CD1c-positive myeloid dendritic cell (primary cell): ENCODE measurements around the gene ACOT6.
A peak's percentile ranks its signal among the peaks of the same experiment; 100 is the strongest.
"Not testable (repeated sequence)": the region's sequence is repeated elsewhere in the genome, so short reads cannot be mapped to it uniquely, and the experiment has no call there.

Experiments used
- DNase-seq: peaks from one replicate; pipeline ENCODE4 v3.0.0-alpha.2; 2016; ENCODE audit errors: extremely low spot score

Gene ACOT6

GRCh38 chr14:73612339-73613045 lies at the start of gene ACOT6:
TSS of gene ACOT6 (plus strand) at chr14:73612517. CDS start at chr14:73612572, 55 bp downstream.
- peak; percentile 78 for DNase-seq

GRCh38 chr14:73562696-73563095 lies 49.6 kb upstream of the ACOT6 start:
- DNase-seq: peak; percentile 55

GRCh38 chr14:73566431-73566830 lies 45.9 kb upstream of the ACOT6 start:
- not testable (repeated sequence) for DNase-seq

GRCh38 chr14:73566935-73567334 lies 45.4 kb upstream of the ACOT6 start:
- DNase-seq: not testable (repeated sequence)

- DNase-seq: no peak
Measured at GRCh38 chr14:73567358-73567757, 45.0 kb upstream of the ACOT6 start.

- no peak for DNase-seq
Measured at GRCh38 chr14:73567951-73568885, 44.1 kb upstream of the ACOT6 start.

- DNase-seq: not testable (repeated sequence)
Measured at GRCh38 chr14:73568886-73569184, 43.5 kb upstream of the ACOT6 start.

GRCh38 chr14:73569185-73569958 lies 42.9 kb upstream of the ACOT6 start, which contains the start of gene ACOT2:
TSS of gene ACOT2 (plus strand) at chr14:73569213. CDS start at chr14:73569241, 28 bp downstream.
- peak; percentile 88 for DNase-seq

GRCh38 chr14:73570913-73571312 lies 41.4 kb upstream of the ACOT6 start:
- peak; percentile 51 for DNase-seq

GRCh38 chr14:73573034-73573433 lies 39.3 kb upstream of the ACOT6 start:
- not testable (repeated sequence) for DNase-seq

GRCh38 chr14:73573740-73574139 lies 38.6 kb upstream of the ACOT6 start:
- not testable (repeated sequence) for DNase-seq

GRCh38 chr14:73574251-73574650 lies 38.1 kb upstream of the ACOT6 start:
- DNase-seq: not testable (repeated sequence)

GRCh38 chr14:73576391-73576790 lies 35.9 kb upstream of the ACOT6 start:
- DNase-seq: no peak

- DNase-seq: not testable (repeated sequence)
Measured at GRCh38 chr14:73577214-73577613, 35.1 kb upstream of the ACOT6 start.

- DNase-seq: not testable (repeated sequence)
Measured at GRCh38 chr14:73582102-73582979, 30.0 kb upstream of the ACOT6 start.

- no peak for DNase-seq
Measured at GRCh38 chr14:73588695-73589094, 23.6 kb upstream of the ACOT6 start.

GRCh38 chr14:73589116-73589515 lies 23.2 kb upstream of the ACOT6 start:
- DNase-seq: no peak

GRCh38 chr14:73590673-73591004 lies 21.7 kb upstream of the ACOT6 start:
- DNase-seq: not testable (repeated sequence)

GRCh38 chr14:73591690-73592449 lies 20.4 kb upstream of the ACOT6 start, which contains the start of gene ACOT4:
TSS of gene ACOT4 (plus strand) at chr14:73591873. CDS start at chr14:73591960, 87 bp downstream.
- DNase-seq: peak; percentile 55

GRCh38 chr14:73594491-73594890 lies 17.8 kb upstream of the ACOT6 start:
- DNase-seq: no peak
